HepG2 (cell line): ENCODE measurements around the gene YWHAQ. TPM values are rescaled to one million over a fixed set of nuclear protein-coding genes. Genes with fewer than 3 reads are reported as not detected.

Source experiments
- CBX2 ChIP-seq, 2 experiments: fragments of 200-600 bp in 1 of 2; sonication (generic); formaldehyde crosslinking in 1 of 2; IDR thresholded peaks; 2 replicates each; pipeline versions ENCODE4 v1.7.0 to v1.8.1; 2018 to 2022; ENCODE audit warnings: low read depth in 2 of 2, low read length in 1 of 2, mild to moderate bottlenecking in 1 of 2, missing genetic modification reagents in 1 of 2
- CC2D1A ChIP-seq: sonication (generic); formaldehyde crosslinking; IDR thresholded peaks from 2 replicates; pipeline ENCODE4 v1.8.1; 2023; ENCODE audit warnings: mild to moderate bottlenecking, missing genetic modification reagents
- GPN1 ChIP-seq: sonication (generic); formaldehyde crosslinking; IDR thresholded peaks from 2 replicates; pipeline ENCODE4 v1.5.1; 2020; ENCODE audit warnings: missing genetic modification reagents, borderline replicate concordance
- HDAC1 ChIP-seq: sonication (generic); formaldehyde crosslinking; IDR thresholded peaks from 2 replicates; pipeline ENCODE4 v1.5.1; 2020; ENCODE audit warnings: mild to moderate bottlenecking, missing genetic modification reagents
- HOXA3 ChIP-seq: sonication (generic); formaldehyde crosslinking; IDR thresholded peaks from 2 replicates; pipeline ENCODE4 v1.5.0; 2020; ENCODE audit warnings: missing genetic modification reagents
- MTF2 ChIP-seq: sonication (generic); formaldehyde crosslinking; IDR thresholded peaks from 2 replicates; pipeline ENCODE4 v1.5.0; 2020; ENCODE audit warnings: missing genetic modification reagents, borderline replicate concordance
- NAIF1 ChIP-seq: sonication (generic); formaldehyde crosslinking; IDR thresholded peaks from 2 replicates; pipeline ENCODE4 v1.5.0; 2020; ENCODE audit warnings: mild to moderate bottlenecking, missing genetic modification reagents, borderline replicate concordance
- NCOA2 ChIP-seq: sonication (generic); formaldehyde crosslinking; IDR thresholded peaks from 2 replicates; pipeline ENCODE4 v1.8.0; 2022; ENCODE audit warnings: inconsistent platforms
- NR3C1 ChIP-seq: sonication (generic); formaldehyde crosslinking; IDR thresholded peaks from 2 replicates; pipeline ENCODE4 v1.4.0; 2020; ENCODE audit warnings: missing genetic modification reagents
- SALL1 ChIP-seq: sonication (generic); formaldehyde crosslinking; IDR thresholded peaks from 2 replicates; pipeline ENCODE4 v1.8.0; 2022; ENCODE audit warnings: mild to moderate bottlenecking, missing genetic modification reagents
- SMARCE1 ChIP-seq: fragments of 450-650 bp; IDR thresholded peaks from 2 replicates; pipeline ENCODE4 v1.6.1; 2017; ENCODE audit warnings: borderline replicate concordance
- THRA ChIP-seq: sonication (generic); formaldehyde crosslinking; IDR thresholded peaks from 2 replicates; pipeline ENCODE4 v1.4.0; 2020; ENCODE audit warnings: missing genetic modification reagents, borderline replicate concordance
- TRIM22 ChIP-seq: fragments of 450-650 bp; IDR thresholded peaks from 2 replicates; pipeline ENCODE4 v1.6.1; 2017
- ZNF34 ChIP-seq: sonication (generic); formaldehyde crosslinking; IDR thresholded peaks from 2 replicates; pipeline ENCODE4 v1.4.0; 2020; ENCODE audit warnings: mild to moderate bottlenecking, missing genetic modification reagents, borderline replicate concordance
- ZNF616 ChIP-seq: sonication (generic); formaldehyde crosslinking; IDR thresholded peaks from 2 replicates; pipeline ENCODE4 v1.5.0; 2020; ENCODE audit warnings: low read depth, mild to moderate bottlenecking, missing genetic modification reagents
- ZNF724P ChIP-seq: sonication (generic); formaldehyde crosslinking; IDR thresholded peaks from 2 replicates; pipeline ENCODE4 v1.8.0; 2022; ENCODE audit warnings: missing genetic modification reagents, borderline replicate concordance
- ZNF839 ChIP-seq: sonication (generic); formaldehyde crosslinking; IDR thresholded peaks from 2 replicates; pipeline ENCODE4 v1.4.0; 2020; ENCODE audit warnings: missing genetic modification reagents, mild to moderate bottlenecking, borderline replicate concordance
- ZSCAN9 ChIP-seq: IDR thresholded peaks from 2 replicates; pipeline ENCODE4 v1.6.1; 2016; ENCODE audit warnings: borderline replicate concordance
- polyA plus RNA-seq, 8 experiments: library from polyadenylated mRNA; depleted of rRNA in 3 of 8; stranded (reverse) in 7 of 8; unstranded in 1 of 8; fragments of >200 nt; fragmentation: Illumina TruSeq in 4 of 8; extraction: Trizol in 4 of 8; gene quantifications; 2 replicates each; pipeline versions ENCODE4 v1.2.1 to v1.2.3, GENCODE V29; 2011 to 2016; ENCODE audit warnings: low read depth in 4 of 8, missing spikeins in 1 of 8, mixed read lengths in 1 of 8; ENCODE audit not compliant: insufficient read depth in 1 of 8
- total RNA-seq, 5 experiments: library from RNA; depleted of rRNA; stranded (reverse); fragments of >200 nt; fragmentation: Illumina TruSeq; extraction: Trizol; gene quantifications; 2 replicates each; pipeline ENCODE4 v1.2.3, GENCODE V29; 2016; ENCODE audit warnings: low read depth in 1 of 5
- TF ChIP-seq, protein P1 (sequence below): sonication (generic); formaldehyde crosslinking; IDR thresholded peaks from 2 replicates; pipeline ENCODE4 v1.4.0; 2020; ENCODE audit warnings: missing genetic modification reagents, borderline replicate concordance
- TF ChIP-seq, protein P2 (sequence below): sonication (generic); formaldehyde crosslinking; IDR thresholded peaks from 2 replicates; pipeline ENCODE4 v1.5.1; 2020; ENCODE audit warnings: mild to moderate bottlenecking, missing genetic modification reagents, moderate library complexity

Gene YWHAQ
- total and polyA plus RNA-seq, 2 of the 13 experiments (the other 11 are each of a cell fraction or from before 2014, with no cell fraction given) = 160 to 304 TPM

DNA sequence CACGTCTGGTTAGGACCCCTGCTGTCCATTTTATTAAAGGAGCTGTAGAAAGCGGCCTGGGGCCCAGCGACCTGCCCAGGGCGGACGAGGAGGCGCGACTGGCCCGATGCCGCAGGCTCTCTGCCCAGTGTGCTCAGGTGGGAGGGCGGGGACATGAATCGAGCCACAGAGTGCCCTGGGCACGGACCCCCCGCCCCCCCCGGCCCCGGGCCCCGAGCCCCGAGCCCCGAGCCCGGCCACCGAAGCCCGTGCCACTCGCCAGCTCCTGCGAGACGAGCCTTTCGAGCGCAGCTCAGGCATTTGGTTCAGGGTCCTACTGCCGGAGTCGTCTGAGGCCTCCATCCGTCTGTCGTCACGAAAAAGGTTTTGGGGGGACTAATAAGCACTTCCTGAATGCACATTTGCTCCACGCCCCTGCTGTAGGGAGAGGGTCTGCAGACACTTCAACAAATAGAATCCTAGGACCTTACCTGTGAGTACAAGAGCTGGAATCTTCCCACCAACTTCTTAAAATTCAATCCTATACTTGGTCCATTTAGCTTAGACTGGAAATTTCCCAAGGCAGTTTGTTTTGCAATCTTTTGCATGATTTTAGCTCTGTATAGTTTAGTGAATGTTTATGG is 74.6 kb downstream of the YWHAQ start (continued):
- TF ChIP-seq, protein P1, sequence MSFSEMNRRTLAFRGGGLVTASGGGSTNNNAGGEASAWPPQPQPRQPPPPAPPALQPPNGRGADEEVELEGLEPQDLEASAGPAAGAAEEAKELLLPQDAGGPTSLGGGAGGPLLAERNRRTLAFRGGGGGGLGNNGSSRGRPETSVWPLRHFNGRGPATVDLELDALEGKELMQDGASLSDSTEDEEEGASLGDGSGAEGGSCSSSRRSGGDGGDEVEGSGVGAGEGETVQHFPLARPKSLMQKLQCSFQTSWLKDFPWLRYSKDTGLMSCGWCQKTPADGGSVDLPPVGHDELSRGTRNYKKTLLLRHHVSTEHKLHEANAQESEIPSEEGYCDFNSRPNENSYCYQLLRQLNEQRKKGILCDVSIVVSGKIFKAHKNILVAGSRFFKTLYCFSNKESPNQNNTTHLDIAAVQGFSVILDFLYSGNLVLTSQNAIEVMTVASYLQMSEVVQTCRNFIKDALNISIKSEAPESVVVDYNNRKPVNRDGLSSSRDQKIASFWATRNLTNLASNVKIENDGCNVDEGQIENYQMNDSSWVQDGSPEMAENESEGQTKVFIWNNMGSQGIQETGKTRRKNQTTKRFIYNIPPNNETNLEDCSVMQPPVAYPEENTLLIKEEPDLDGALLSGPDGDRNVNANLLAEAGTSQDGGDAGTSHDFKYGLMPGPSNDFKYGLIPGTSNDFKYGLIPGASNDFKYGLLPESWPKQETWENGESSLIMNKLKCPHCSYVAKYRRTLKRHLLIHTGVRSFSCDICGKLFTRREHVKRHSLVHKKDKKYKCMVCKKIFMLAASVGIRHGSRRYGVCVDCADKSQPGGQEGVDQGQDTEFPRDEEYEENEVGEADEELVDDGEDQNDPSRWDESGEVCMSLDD = no peak
- TF ChIP-seq NCOA2 (CRISPR knock-in tag) = no peak
- no peak for TF ChIP-seq ZNF724P (CRISPR knock-in tag)
- TF ChIP-seq NAIF1 = no peak
- TF ChIP-seq HDAC1 (CRISPR knock-in tag) = no peak
- no peak for TF ChIP-seq CBX2 (IDR thresholded peaks at IDR 0.05; ENCODE audit: low read depth, low read length)
- no peak for TF ChIP-seq CBX2 (CRISPR knock-in tag; IDR thresholded peaks at IDR 0.05; ENCODE audit: low read depth)
- no peak for TF ChIP-seq ZSCAN9 (CRISPR knock-in tag)
- no peak for TF ChIP-seq ZNF839 (CRISPR knock-in tag)
- TF ChIP-seq ZNF616 = no peak
- no peak for TF ChIP-seq TRIM22
- no peak; the same call in 1 of the 2 replicates for TF ChIP-seq THRA (CRISPR knock-in tag)
- no peak for TF ChIP-seq SALL1
- TF ChIP-seq, protein P2, sequence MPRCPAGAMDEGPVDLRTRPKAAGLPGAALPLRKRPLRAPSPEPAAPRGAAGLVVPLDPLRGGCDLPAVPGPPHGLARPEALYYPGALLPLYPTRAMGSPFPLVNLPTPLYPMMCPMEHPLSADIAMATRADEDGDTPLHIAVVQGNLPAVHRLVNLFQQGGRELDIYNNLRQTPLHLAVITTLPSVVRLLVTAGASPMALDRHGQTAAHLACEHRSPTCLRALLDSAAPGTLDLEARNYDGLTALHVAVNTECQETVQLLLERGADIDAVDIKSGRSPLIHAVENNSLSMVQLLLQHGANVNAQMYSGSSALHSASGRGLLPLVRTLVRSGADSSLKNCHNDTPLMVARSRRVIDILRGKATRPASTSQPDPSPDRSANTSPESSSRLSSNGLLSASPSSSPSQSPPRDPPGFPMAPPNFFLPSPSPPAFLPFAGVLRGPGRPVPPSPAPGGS (CRISPR knock-in tag) = no peak; the same call in 1 of the 2 replicates
- TF ChIP-seq SMARCE1 = no peak
- 0 out of 2 replicates have a peak, but pooled peaks have one; percentile 15 for TF ChIP-seq GPN1
- no peak for TF ChIP-seq NR3C1
- 0 out of 2 replicates have a peak, but pooled peaks have one; percentile 6 for TF ChIP-seq CC2D1A
- TF ChIP-seq ZNF34 (CRISPR knock-in tag) = 0 out of 2 replicates have a peak, but pooled peaks have one; percentile 6
- no peak for TF ChIP-seq HOXA3 (CRISPR knock-in tag)
- TF ChIP-seq MTF2 = no peak
